NCI-H345 treated with DMSO at 0.1 percent for 48 hours (cell line): ENCODE results near the gene ANKRD60.

Experiments
- DNase-seq: peaks from one replicate; lab custom pipeline; 2025; ENCODE audit not compliant: unreplicated experiment; lab: John Stamatoyannopoulos, UW

Gene ANKRD60

GRCh38 chr20:58245181-58245891 is 16.9 kb upstream of the ANKRD60 start:
- no peak for DNase-seq

- no peak for DNase-seq
Observed at GRCh38 chr20:58244517-58245030, 16.1 kb upstream of the ANKRD60 start.

- no peak for DNase-seq
Observed at GRCh38 chr20:58243653-58244410, 15.4 kb upstream of the ANKRD60 start.

- no peak for DNase-seq
Observed at GRCh38 chr20:58242824-58243223, 14.4 kb upstream of the ANKRD60 start.

DNA sequence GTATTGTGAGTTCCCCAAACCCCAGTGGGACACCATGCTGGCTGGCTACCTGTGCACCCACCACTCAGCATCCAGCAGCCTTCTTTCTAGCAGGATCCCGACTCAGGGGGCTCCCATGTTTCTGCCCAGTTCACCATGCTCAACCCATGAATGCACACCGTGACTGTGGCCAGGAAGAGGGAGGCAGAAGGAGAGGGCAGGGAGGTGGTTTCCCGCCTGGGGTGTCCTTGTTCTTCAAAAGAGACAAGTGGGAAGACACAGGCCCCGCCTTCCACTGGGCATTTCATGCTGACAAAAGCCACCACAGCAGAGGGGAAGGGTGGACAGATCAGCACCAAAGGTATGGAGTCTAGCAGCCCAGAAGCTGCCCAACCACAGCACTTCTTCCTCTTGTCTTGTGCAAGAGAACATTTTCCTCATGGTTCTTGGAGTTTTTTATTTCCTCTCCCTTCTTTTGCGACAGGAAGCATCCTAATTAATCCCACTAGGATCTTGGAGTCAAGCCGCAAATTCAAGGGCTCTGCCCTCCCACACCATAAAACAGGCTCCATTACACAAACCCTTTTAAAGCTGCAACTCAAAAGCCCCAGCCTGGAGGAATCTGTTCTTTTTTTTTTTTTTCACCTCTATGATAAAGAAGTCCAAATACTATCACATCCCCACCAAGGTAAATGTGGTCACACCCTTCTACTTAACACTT is 13.5 kb upstream of the ANKRD60 start:
- DNase-seq: no peak

DNA sequence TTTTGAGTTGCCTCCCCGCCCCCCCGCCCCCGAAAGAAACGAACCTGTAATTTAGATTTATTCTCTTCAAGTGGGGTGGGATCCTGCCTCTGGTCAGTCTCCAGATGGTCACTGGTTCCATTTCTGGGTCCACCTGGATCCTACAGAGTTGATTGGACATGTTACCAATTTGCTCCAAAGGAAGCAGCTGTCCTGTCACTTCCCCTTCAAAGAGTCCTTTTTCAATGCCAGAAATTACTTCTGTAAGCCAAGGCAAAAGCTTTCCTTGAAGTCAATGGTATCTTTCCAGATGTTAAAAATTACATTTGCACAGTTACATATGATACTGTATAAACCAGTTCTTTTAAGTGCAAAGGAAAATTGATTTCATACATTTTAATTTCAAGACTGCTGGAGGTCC is 12.0 kb upstream of the ANKRD60 start:
- no peak for DNase-seq

GRCh38 chr20:58239216-58239615 is 10.8 kb upstream of the ANKRD60 start:
- DNase-seq: no peak

DNA sequence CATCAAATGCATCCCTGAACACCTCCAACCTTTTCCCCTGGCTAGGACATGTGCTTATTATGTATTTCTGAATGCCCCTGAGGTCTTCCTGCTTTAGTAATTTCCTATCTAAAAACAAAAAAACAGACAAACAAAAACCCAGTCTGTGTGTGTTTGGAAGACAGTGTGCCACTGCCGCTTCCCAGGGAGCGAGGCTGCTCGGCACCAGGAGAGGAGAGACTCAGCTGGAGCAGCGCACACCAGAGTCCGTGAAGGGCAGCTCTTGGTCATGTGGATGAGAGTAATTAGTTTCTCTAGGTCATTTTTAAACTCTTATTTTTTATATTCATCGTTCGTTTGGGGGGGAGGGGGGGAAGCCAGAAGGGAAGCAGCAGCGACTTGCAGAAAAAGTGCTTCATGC is 10.0 kb upstream of the ANKRD60 start:
- no peak for DNase-seq

- no peak for DNase-seq
Observed at GRCh38 chr20:58237318-58238132, 9.1 kb upstream of the ANKRD60 start.

GRCh38 chr20:58236612-58237317 is 8.3 kb upstream of the ANKRD60 start:
- DNase-seq: peak; percentile 67

- no peak for DNase-seq
Observed at GRCh38 chr20:58235010-58235409, 6.6 kb upstream of the ANKRD60 start.

DNA sequence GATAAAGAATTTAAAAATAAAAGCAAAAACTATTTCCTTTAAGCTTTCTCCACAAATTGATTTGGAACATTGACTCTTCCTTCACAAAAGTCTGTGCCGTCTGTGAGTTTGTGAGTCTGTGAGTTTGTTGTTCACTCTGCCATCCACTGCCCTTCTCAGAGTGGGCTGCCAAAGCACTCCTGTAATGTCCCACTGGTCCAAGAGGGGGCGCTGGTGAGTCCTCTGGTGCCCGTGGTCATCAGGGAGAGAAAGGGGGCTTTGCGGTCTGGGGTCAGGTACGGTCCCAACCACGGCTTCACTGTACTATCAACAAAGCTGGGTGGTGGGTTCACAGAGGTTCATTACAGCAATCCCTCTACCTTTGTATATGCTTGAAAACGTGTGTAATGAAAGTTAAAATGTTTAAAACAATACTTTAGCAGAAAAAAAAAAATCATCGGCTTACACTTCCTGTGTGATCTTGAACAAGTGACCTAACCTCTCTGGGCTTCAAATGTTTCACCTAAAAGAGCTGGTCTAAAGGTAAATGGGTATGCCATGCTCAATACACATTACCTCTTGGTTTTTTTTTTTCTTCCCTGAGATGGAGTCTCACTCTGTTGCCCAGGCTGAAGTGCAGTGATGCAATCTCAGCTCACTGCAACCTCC is 5.6 kb upstream of the ANKRD60 start:
- DNase-seq: no peak

GRCh38 chr20:58233393-58233792 is 4.9 kb upstream of the ANKRD60 start:
- DNase-seq: no peak

DNA sequence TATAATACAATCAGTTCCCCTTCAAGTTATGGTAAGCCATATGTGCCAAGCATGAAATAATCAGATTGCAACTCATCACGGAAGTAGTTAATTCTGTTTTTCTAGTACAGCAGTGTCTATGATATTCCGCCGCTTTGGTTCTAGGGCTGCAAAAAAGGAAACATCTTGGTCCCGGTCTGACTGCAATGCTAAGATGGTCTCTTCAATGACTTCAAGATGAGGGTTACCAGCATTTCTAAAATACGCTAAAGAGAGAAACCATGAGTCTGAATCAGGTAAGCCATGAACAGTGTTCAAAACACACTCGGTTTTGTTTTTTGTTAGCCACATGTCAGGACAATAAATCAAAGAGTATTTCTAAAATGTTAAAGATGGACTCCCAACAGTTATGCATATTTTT is 3.2 kb upstream of the ANKRD60 start:
- DNase-seq: peak; percentile 32

DNA sequence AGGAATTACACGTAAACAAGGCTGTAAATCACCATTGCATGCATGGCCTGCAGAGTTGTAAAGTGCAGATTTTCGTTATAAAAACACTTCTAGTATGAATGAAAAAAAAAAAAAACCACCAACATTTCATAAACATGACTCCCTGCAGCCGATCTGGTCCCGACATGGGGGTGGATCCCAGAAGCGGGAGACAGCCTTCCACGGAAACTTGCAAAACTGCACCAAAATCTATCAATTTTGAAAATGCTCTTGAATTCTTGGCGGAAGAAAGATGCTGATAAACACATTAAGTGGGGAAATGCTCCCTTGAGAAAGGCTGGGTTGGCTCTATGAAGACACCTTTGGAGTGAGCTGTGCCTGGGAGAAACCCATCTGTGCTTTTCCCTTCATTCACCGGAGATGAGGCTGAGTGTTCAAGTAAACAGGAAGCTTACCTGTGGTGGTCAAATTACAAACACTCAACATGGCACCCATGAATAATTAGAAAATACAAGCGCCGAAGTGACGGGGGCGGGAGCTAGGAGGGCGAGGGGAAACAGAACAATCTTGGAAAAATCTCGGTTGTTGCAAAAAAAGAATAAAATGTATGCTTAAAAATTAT is 845 bp upstream of the ANKRD60 start:
- DNase-seq: no peak

DNA sequence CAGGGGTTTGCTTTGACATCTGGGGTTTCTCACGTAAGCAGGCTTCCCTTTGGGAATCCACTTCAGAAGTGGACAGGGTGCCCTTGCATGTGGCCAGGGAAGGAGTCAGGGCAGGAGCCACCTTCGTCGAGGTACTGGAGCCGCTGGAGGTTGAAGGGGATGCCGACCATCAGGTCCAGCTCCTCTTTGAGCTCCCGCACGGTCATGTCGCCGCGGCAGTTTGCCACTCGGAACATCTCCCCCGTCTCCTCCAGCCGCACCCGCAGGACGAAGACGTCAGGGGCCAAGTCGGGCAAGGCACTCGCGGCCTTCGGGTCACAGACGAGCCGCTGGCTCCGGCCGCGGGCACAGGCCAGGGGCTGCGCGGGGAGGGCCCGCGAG is 360 bp downstream of the ANKRD60 start:
- DNase-seq: no peak

DNA sequence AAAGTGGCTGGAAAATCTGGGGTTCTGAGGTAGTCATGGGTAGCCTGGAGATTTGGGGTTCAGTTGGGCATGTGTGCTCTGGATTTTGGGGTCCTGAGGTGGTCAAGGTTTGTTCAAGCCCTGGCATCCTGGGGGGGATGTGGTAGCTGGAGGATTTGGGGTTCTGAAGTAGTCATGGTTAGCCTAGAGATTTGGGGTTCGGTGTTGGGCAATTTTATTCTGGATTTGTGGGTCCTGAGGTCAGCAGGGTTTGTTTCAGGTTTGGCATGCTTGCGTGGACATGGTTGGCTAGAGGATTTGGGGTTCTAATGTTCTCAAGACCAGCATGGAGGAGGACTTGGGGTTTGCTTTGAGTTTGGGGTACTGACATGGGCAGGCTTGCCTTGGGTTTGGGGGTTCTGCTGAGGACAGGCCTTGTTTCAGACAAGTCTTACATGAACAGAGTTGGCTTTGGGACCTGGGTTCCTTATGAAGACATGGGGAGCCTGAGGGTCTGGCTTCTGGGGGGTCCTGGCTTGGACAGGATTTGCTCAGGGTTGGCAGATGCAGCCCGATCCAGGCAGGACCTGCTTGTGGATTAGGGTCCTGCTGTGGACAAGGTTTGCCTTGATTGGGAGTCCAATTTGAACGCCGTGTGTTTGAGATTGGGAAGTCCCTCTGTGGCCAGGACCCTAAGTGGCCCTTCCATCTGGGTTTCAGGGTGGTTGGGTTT is 906 bp downstream of the ANKRD60 start:
- DNase-seq: no peak

GRCh38 chr20:58225452-58226200 is 2.8 kb downstream of the ANKRD60 start:
- DNase-seq: no peak
